Measurements from ENCODE around the gene GLG1.

- TF ChIP-seq POLR2A (IDR thresholded peaks at IDR 0.05; ENCODE audit: low read depth, low read length) (no peak), TAF1 (IDR thresholded peaks at IDR 0.05; ENCODE audit: borderline replicate concordance, low read depth, low read length) (no peak), POLR2AphosphoS5 (IDR thresholded peaks at IDR 0.05; ENCODE audit: low read depth, low read length) (no peak)
Measured at GRCh38 chr16:74558873-74559272, 48.0 kb downstream of the GLG1 start.
